Epidermal melanocyte (primary cell): ENCODE data around the gene FRMD4A.
A peak's percentile ranks its signal among the peaks of the same experiment; 100 is the strongest.

ENCODE experiments used
- DNase-seq: peaks from one replicate; pipeline ENCODE4 v3.0.0; 2011; ENCODE audit warnings: low spot score; ENCODE audit not compliant: insufficient read length

Gene FRMD4A

GRCh38 chr10:13823709-13824405, 506.9 kb downstream of the FRMD4A start:
- DNase-seq, result no peak

DNA sequence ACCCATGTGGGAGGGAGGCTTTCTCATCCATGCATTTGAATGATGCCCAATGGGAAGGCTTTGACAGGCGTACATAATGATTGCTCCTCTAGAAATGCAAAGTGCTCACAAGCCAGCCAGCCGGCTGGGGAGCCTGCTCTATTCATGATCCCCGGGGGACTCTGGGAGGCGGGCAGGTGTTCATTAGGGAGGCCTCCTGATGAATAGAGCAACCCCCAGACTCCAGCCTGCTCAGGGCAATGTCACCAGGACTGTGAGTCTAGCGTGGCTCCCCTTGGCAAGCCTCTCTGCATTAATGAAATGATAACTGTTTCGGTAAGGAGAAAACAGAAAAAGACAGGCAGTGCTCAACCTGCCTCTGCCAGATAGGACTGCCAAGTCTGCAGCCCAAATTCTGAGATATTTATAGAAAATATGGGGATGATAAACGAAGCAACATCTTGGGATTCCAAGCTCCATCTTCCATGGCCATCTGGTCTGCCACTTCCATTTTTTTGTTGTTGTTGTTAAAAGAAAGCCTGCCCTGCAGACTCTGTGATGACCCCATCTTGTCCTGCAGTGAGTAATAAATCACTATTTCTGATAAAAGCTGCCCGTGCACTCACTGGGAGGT, 507.5 kb downstream of the FRMD4A start:
- no peak for DNase-seq

DNA sequence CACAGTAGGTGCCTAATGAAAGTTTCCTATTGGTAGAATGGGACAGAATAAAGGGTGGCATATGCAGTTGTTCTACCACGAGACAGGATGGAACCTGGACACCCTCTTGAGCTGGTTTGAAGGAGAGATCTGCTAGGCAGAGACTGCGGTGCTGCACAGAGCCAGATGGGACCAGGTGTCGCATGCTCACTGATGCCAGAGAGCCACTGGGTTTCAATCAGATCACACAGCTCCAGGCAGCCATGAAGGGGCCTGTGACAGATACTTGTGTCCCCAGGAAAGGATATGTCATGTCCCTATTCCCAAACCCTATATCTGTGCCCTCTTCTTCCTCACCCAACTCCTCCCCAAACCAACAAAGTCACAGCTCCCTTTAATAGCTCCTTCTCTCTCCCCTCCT, 508.2 kb downstream of the FRMD4A start:
- no peak for DNase-seq

- no peak for DNase-seq
These were observed 509.8 kb downstream of the FRMD4A start for GRCh38 chr10:13820964-13821337.

DNA sequence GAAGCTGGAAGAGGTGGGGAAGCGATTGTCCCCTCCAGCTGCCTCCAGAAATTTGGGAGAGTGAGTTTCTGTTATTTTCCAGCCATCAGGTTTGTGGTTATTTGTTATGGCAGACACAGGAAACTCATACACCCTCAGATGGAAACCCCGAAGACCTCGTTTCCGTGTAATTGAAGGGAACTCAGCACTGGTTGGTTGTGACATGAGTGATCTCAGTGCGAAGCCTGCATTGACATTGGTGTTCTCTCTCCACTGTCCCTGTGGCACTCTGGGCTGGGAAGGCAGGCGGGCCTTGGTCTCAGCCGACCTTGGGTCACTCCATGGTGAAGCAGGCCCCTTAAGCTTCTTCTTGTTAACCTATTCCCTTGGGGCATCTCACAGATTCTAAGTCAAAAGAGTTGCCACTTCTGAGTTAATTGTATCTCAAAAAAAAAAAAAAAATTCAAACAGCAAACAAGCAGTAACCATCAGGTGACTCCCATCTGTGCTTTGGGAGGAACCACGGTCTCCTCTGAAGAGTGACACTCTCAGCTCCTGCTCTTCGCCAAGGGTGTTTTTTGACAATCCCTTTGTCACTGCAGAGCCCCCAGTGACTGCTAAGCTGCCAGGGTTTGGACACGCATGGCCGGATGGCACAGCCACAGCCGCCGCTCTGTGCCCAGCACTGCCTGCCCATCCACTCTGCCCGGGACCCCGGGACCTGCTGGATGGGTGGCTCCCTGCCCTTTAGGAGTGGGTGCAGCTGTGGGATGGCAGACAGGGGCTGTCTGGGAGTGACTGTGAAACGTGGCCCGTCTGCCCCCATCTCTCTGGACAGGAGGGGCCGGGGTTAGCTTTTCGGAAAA, 510.4 kb downstream of the FRMD4A start:
- no peak for DNase-seq

DNA sequence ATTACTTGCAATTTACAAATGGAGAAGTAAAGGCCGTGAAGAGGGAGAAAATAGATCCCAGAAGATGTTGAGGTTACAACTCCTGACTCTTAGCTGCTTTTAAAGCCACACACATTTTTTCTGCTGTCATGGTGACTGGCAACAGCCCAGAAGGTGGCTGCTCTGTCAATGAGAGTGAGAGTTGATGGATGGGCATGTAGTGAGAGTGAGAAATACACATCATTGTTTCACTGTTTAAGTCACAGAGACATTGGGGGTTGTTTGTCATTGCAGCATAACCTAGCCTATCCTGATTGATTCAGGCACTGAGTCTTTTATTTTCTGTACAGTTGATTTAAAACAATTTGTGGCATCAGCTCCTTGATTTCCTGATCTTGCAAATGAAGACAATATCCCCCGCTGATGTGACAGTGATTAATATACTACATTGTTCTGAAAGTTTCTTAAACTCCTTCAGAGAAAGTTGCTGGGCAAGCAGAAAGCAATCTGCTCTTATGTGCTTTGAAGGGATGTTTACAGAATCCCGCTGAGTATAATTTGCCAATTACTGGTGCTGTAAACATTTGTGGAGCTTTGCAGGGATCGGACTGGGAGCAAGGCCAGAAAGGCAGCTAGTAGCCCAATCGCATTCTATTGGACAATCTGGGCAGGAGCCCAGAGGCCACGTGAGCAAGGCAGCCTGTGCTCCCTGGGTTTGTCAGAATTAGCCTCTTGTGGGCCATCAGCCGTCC, 514.4 kb downstream of the FRMD4A start:
- peak; percentile 66 for DNase-seq

GRCh38 chr10:13815756-13816155, 515.0 kb downstream of the FRMD4A start:
- no peak for DNase-seq

DNA sequence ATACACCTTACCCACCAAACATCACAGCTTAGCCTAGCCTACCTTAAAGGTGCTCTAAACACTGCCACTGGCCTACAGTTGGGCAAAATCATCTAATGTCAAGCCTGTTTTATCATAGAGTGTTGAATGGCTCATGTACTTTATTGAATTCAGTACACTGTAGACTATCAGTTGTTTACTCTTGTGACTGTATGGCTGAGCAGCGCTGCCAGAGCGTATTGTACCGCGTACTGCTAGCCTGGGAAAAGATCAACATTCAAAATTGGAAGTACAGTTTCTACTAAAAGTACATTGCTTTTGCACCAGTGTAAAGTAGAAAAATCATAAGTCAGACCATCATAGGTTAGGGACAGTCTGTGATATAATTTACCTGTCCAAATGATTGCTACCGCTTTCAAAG, 517.2 kb downstream of the FRMD4A start:
- DNase-seq, result no peak

DNA sequence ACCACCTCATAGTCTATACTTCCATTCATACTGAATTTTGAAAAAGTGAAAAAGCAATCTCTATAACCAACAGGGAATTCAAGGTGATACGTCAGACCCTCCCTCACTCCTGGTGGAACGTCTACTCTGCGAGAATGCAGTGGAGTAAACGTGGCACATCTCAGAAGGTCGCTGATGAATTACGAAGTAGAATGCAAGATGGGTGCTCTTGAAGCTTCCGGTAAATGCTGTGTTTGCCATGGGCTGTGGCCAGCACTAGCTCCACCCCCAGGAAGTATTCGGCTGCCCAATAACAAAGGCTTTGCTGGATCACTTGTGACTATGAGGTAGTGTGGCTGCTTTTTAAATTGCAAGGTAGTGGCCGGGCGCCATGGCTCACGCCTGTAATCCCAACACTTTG, 517.9 kb downstream of the FRMD4A start:
- DNase-seq, result no peak

GRCh38 chr10:13810568-13810967, 520.2 kb downstream of the FRMD4A start:
- no peak for DNase-seq

- DNase-seq, result no peak
These were observed 521.3 kb downstream of the FRMD4A start for GRCh38 chr10:13809427-13809826.

DNA sequence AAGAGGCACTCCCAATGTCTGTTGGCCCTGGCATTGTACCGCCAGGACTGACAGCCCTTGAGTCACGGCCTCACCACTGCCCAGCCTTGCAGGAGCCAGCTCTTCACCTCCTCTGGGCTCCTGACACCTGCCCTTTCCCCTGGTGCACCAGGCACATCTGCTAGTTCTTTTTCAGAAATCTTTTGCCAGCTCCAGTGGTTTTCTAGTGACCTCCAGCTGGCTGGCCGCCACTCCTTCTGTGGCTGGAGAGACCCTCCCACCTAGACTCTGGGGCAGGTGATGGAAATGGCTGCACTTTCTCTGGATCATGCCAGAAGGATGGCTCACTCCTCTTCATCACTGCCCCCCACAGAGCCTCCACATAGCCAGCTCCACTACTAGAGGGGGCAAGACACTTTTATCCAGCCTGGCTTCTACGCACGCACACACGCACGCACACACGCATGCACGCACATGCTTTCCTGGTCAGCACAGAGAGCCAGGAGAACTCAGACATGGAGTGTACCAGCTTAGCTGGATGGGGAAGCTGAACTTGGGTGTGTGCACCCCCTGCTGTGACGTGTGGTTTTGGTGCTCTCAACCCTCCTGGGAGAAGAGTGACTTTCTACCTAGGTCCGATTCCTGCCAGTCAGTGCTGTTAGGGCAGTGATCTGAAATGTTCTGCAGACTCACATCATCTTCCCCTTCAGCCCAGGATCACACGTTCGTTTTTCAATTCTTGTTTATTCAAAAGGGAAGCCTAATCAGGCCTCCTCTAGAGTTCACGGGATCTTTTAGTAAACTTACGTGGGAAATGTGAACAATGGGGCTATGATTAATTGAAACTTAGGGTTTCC, 522.0 kb downstream of the FRMD4A start:
- no peak for DNase-seq

DNA sequence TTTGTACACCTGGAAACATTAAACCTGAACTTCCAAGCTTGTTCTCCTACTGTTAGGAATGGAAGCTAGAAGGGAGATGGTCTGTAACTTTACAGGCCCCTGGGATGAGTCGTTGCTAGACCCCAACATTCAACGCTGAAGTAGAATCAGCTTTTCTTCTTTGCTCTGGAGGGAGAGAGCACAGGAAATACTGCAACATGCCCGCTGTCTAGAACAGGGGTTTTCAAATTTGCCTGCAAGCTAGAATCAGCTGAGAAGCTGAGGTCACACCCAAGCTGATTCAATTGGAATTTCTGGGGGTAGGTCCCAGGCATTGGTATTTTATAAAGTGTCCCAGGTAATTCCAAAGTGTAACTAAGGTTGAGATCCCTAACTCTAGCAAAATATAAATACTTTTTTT, 524.3 kb downstream of the FRMD4A start:
- DNase-seq, result no peak

GRCh38 chr10:13803566-13804554, 526.9 kb downstream of the FRMD4A start:
- no peak for DNase-seq

GRCh38 chr10:13801907-13802288, 528.8 kb downstream of the FRMD4A start:
- no peak for DNase-seq

DNA sequence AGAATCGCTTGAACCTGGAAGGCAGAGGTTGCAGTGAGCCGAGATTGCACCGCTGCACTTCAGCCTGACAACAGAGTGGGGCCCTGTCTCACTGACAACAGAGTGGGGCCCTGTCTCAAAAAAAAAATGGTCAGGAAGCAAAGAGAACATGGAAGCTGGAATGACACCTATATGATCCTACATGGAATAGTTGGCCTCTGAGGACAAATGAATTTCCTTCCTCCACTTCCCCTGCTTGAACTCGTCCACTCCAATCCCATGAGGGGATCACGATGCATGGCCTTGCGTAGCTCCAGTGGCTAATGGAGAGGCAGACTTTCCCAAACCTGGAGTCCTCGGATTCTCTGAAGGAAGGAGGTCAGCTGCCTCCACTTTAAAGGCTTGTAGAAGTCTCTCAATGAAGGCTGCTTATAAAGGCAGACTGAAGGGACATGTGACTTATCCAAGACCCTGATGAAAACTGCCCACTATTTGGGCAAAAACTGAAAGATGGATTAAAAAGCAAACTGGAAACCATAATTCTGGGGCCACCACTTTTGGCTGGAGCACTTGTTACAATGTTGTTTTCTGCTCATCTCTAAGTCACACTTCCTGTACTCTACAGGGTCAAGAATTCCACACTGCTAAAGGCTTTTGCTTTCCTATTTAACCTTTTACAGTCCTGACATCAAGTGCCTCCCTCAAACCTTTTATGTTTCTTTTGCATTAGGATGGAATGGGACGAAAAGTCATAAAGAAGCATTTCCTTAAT, 529.4 kb downstream of the FRMD4A start:
- DNase-seq, result no peak

- DNase-seq, result no peak
These were observed 533.6 kb downstream of the FRMD4A start for GRCh38 chr10:13797164-13797563.

DNA sequence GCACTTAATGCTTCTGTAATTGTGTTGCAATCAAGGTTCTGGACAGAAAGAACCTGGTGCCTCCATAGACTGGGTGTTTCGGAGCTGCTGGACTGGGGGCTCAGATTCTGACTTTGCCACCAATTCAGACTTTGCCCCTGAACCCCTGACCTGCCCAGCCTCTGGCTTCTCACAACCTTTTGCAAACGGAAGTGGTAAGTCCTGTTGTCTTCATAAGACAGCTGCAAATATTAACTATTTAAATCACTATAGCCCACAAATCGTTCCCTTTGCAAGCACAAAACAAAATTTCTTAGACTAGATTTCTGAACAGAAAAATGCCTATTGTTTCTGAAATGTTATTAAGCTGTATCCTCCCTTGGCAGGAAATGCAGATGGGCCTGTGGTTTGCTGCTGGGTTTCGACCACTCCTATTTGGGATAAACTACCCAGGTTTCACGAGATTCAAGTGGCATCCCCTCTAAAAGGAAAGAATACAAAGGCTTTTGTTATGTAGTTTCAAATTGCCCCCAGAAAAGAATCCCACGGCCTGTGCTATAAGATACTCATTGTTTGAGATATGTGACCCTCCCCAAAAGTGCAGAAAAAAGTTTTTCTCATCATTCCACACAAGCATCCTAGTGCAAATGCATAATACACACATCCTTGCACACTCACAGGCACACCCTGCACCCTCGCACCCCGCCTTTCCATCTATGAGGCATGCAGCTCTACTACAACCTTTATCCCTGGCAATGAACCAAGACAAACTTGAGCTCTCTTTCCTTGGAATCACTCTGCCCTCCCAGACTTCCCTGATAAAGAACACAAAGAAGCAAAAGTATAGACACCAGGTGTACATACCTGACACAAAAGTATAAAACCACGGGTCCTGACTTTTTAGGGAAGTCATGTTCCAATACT, 534.8 kb downstream of the FRMD4A start:
- no peak for DNase-seq
